Measurements from ENCODE around the gene RAF1. TPM values are rescaled to one million over a fixed set of nuclear protein-coding genes. Genes with fewer than 3 reads are reported as not detected.
"Not testable (repeated sequence)": the region's sequence is repeated elsewhere in the genome, so short reads cannot be mapped to it uniquely, and the experiment has no call there.

The RAF1 gene
- total RNA-seq, 1 donor from 2014 or later = 90.3 TPM

GRCh38 chr3:12549971-12550760, 113.8 kb downstream of the RAF1 start:
- H3K36me3 Mint-ChIP-seq (ENCODE audit: unreplicated experiment) = no peaks in the 10 kb centered on the region
- H3K27ac Mint-ChIP-seq (ENCODE audit: unreplicated experiment) = no peak overlapping the region
- no peak for TF ChIP-seq CTCF (IDR thresholded peaks at IDR 0.05)
- H3K4me3 Mint-ChIP-seq (ENCODE audit: unreplicated experiment) = no peak overlapping the region
- no peaks in the 10 kb centered on the region for H3K4me1 Mint-ChIP-seq (ENCODE audit: unreplicated experiment)
- H3K9me3 Mint-ChIP-seq (ENCODE audit: unreplicated experiment) = no peaks in the 10 kb centered on the region
- DNase-seq (ENCODE audit: extremely low spot score, unreplicated experiment) = no peak
- H3K27me3 Mint-ChIP-seq (ENCODE audit: unreplicated experiment) = peaks cover 7% of the 10 kb centered on the region

GRCh38 chr3:12545473-12545791, 118.5 kb downstream of the RAF1 start, which contains the start of gene MKRN2OS:
Gene MKRN2OS, minus strand, starts transcription at chr3:12545499. Its CDS starts 35 bp downstream, at chr3:12545464.
- no peak for TF ChIP-seq CTCF (IDR thresholded peaks at IDR 0.05)
- Mint-ChIP-seq H3K27ac (ENCODE audit: unreplicated experiment) (no peak within 1 kb of the TSS), H3K36me3 (ENCODE audit: unreplicated experiment) (no peaks in the 10 kb centered on the region), H3K9me3 (ENCODE audit: unreplicated experiment) (no peaks in the 10 kb centered on the region), H3K4me3 (ENCODE audit: unreplicated experiment) (no peak within 1 kb of the TSS), H3K27me3 (ENCODE audit: unreplicated experiment) (no peaks in the 10 kb centered on the region), H3K4me1 (ENCODE audit: unreplicated experiment) (no peaks in the 10 kb centered on the region)
- no peak for DNase-seq (ENCODE audit: extremely low spot score, unreplicated experiment)

- H3K4me3 Mint-ChIP-seq (ENCODE audit: unreplicated experiment) = no peak overlapping the region
- no peaks in the 10 kb centered on the region for H3K4me1 Mint-ChIP-seq (ENCODE audit: unreplicated experiment)
- H3K9me3 Mint-ChIP-seq (ENCODE audit: unreplicated experiment) = no peaks in the 10 kb centered on the region
- H3K27me3 Mint-ChIP-seq (ENCODE audit: unreplicated experiment) = no peaks in the 10 kb centered on the region
- H3K27ac Mint-ChIP-seq (ENCODE audit: unreplicated experiment) = no peak overlapping the region
- DNase-seq (ENCODE audit: extremely low spot score, unreplicated experiment) = no peak
- H3K36me3 Mint-ChIP-seq (ENCODE audit: unreplicated experiment) = no peaks in the 10 kb centered on the region
- TF ChIP-seq CTCF (IDR thresholded peaks at IDR 0.05) = no peak
Observed at GRCh38 chr3:12544652-12545472, 119.1 kb downstream of the RAF1 start.

GRCh38 chr3:12543497-12543896, 120.4 kb downstream of the RAF1 start:
- H3K27me3 Mint-ChIP-seq (ENCODE audit: unreplicated experiment); DNase-seq (ENCODE audit: extremely low spot score, unreplicated experiment); H3K4me1 Mint-ChIP-seq (ENCODE audit: unreplicated experiment); H3K36me3 Mint-ChIP-seq (ENCODE audit: unreplicated experiment); H3K9me3 Mint-ChIP-seq (ENCODE audit: unreplicated experiment); H3K27ac Mint-ChIP-seq (ENCODE audit: unreplicated experiment); H3K4me3 Mint-ChIP-seq (ENCODE audit: unreplicated experiment): not testable (repeated sequence)

- peak; percentile 11 for TF ChIP-seq CTCF (IDR thresholded peaks at IDR 0.05)
- H3K36me3 Mint-ChIP-seq (ENCODE audit: unreplicated experiment) = no peaks in the 10 kb centered on the region
- no peak overlapping the region for H3K4me3 Mint-ChIP-seq (ENCODE audit: unreplicated experiment)
- no peaks in the 10 kb centered on the region for H3K9me3 Mint-ChIP-seq (ENCODE audit: unreplicated experiment)
- H3K27ac Mint-ChIP-seq (ENCODE audit: unreplicated experiment) = no peak overlapping the region
- H3K27me3 Mint-ChIP-seq (ENCODE audit: unreplicated experiment) = no peaks in the 10 kb centered on the region
- no peaks in the 10 kb centered on the region for H3K4me1 Mint-ChIP-seq (ENCODE audit: unreplicated experiment)
- DNase-seq (ENCODE audit: extremely low spot score, unreplicated experiment) = no peak
Observed at GRCh38 chr3:12541625-12542024, 122.3 kb downstream of the RAF1 start.
